Prostate gland (tissue), 2 donors: ENCODE results near the gene PKNOX1.
"Not testable (repeated sequence)": the region's sequence is repeated elsewhere in the genome, so short reads cannot be mapped to it uniquely, and the experiment has no call there.

ENCODE experiments used
- POLR2A ChIP-seq: fragments of 450-650 bp; IDR thresholded peaks from one replicate; pipeline ENCODE4 v1.6.1; 2016; ENCODE audit warnings: antibody characterized with exemption, mild to moderate bottlenecking
- POLR2AphosphoS5 ChIP-seq: sonication (generic); formaldehyde crosslinking; IDR thresholded peaks from one replicate; pipeline ENCODE4 v1.6.1; 2017; ENCODE audit warnings: antibody characterized with exemption
- TF ChIP-seq, protein P1 (sequence below), 4 experiments: fragments of 200-600 bp in 2 of 4; fragments of 450-650 bp in 2 of 4; sonication (generic) in 2 of 4; IDR thresholded peaks; 1 replicate in 3 of 4; 2 replicates in 1 of 4; pipeline ENCODE4 v1.5.1; 2016 to 2019; ENCODE audit warnings: antibody characterized with exemption in 4 of 4, mild to moderate bottlenecking in 2 of 4, moderate library complexity in 2 of 4

DNA sequence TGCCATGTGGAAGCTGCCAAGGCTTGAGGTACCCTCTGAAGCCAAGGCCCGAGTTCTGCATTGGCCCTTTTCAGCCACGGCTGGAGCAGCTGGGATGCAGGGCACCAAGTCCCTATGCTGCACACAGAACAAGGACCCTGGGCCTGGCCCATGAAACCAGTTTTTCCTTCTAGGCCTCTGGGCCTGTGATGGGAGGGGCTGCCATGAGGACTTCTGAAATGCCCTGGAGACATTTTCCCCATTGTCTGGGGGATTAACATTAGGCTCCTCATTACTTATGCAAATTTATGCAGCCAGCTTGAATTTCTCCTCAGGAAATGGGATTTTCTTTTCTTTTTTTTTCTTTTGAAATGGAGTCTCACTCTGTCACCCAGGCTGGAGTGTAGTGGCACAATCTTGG is 24.8 kb downstream of the PKNOX1 start:
- TF ChIP-seq, protein P1, sequence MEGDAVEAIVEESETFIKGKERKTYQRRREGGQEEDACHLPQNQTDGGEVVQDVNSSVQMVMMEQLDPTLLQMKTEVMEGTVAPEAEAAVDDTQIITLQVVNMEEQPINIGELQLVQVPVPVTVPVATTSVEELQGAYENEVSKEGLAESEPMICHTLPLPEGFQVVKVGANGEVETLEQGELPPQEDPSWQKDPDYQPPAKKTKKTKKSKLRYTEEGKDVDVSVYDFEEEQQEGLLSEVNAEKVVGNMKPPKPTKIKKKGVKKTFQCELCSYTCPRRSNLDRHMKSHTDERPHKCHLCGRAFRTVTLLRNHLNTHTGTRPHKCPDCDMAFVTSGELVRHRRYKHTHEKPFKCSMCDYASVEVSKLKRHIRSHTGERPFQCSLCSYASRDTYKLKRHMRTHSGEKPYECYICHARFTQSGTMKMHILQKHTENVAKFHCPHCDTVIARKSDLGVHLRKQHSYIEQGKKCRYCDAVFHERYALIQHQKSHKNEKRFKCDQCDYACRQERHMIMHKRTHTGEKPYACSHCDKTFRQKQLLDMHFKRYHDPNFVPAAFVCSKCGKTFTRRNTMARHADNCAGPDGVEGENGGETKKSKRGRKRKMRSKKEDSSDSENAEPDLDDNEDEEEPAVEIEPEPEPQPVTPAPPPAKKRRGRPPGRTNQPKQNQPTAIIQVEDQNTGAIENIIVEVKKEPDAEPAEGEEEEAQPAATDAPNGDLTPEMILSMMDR (IDR thresholded peaks at IDR 0.05) = not testable (repeated sequence)
- TF ChIP-seq POLR2A, POLR2AphosphoS5: not testable (repeated sequence)
